IMR-90 (cell line): ENCODE data around the gene GM2A. TPM values are rescaled to one million over a fixed set of nuclear protein-coding genes. Genes with fewer than 3 reads are reported as not detected.
"Not testable (repeated sequence)": the region's sequence is repeated elsewhere in the genome, so short reads cannot be mapped to it uniquely, and the experiment has no call there.

Source experiments
- ATAC-seq: fragments of 200-7000 bp; cut with Tn5 transposase; 2 replicates; pipeline ENCODE4 v1.9.1; 2020; ENCODE audit warnings: low read depth, mild to moderate bottlenecking, moderate library complexity
- BruUV-seq: library from RNA; stranded (reverse); fragments of 400-500 nt; replicated peaks from 2 replicates; lab custom pipeline; 2021; lab: Mats Ljungman, UMichigan
- CTCF ChIA-PET: fragments of 300-600 bp; formaldehyde crosslinking; extraction: SDS; loops from one replicate; lab custom pipeline; 2021; ENCODE audit warnings: antibody characterized with exemption; lab: Yijun Ruan, JAX
- POLR2A ChIA-PET: fragments of 300-600 bp; sonication (Branson Sonifier 250); formaldehyde crosslinking; loops from one replicate; lab custom pipeline; 2022; ENCODE audit warnings: antibody characterized with exemption; ENCODE audit not compliant: unreplicated experiment; lab: Charles Lee
- DNase-seq: peaks from one replicate; pipeline ENCODE4 v3.0.0; 2013
- H2AFZ ChIP-seq: replicated peaks from 2 replicates; pipeline ENCODE3; 2013; ENCODE audit warnings: low read length, mild to moderate bottlenecking; ENCODE audit not compliant: poor library complexity
- H2AK5ac ChIP-seq: 2 replicates; pipeline ENCODE4 v1.6.1; 2013; ENCODE audit warnings: low read depth, low read length, inconsistent platforms
- H2AK9ac ChIP-seq: replicated peaks from 2 replicates; pipeline ENCODE3; 2013; ENCODE audit warnings: mild to moderate bottlenecking, low read depth, low read length, moderate library complexity; ENCODE audit not compliant: poor library complexity
- H2BK120ac ChIP-seq: 2 replicates; pipeline ENCODE4 v1.6.1; 2013; ENCODE audit warnings: low read depth, low read length, inconsistent platforms
- H2BK15ac ChIP-seq: 3 replicates; pipeline ENCODE4 v1.6.1; 2013; ENCODE audit warnings: low read depth, low read length, inconsistent platforms
- H2BK20ac ChIP-seq: 2 replicates; pipeline ENCODE4 v1.6.1; 2013; ENCODE audit warnings: low read depth, mild to moderate bottlenecking, inconsistent platforms, low read length, moderate library complexity
- H2BK5ac ChIP-seq: 2 replicates; pipeline ENCODE4 v1.6.1; 2013; ENCODE audit warnings: mild to moderate bottlenecking, low read depth, low read length, inconsistent platforms; ENCODE audit not compliant: poor library complexity, severe bottlenecking
- H3K14ac ChIP-seq: replicated peaks from 2 replicates; pipeline ENCODE4 v1.6.1; 2013; ENCODE audit warnings: low read depth, low read length, inconsistent platforms
- H3K18ac ChIP-seq: 2 replicates; pipeline ENCODE4 v1.6.1; 2013; ENCODE audit warnings: low read depth, low read length, control low read depth
- H3K23ac ChIP-seq: 2 replicates; pipeline ENCODE4 v1.6.1; 2013; ENCODE audit warnings: low read depth, low read length, inconsistent platforms
- H3K27ac ChIP-seq: 2 replicates; pipeline ENCODE4 v1.5.1; 2013; ENCODE audit warnings: mild to moderate bottlenecking, control low read depth, low read length; ENCODE audit not compliant: insufficient read depth
- H3K27me3 ChIP-seq: 2 replicates; pipeline ENCODE4 v1.6.1; 2013; ENCODE audit warnings: low read length; ENCODE audit not compliant: control insufficient read depth, insufficient read depth
- H3K36me3 ChIP-seq: 2 replicates; pipeline ENCODE4 v1.6.1; 2013; ENCODE audit warnings: low read length, mixed read lengths; ENCODE audit not compliant: control insufficient read depth, insufficient read depth
- H3K4ac ChIP-seq: 2 replicates; pipeline ENCODE4 v1.6.1; 2013; ENCODE audit warnings: low read depth, low read length, inconsistent platforms
- H3K4me1 ChIP-seq: 2 replicates; pipeline ENCODE4 v1.6.1; 2013; ENCODE audit warnings: low read length, mixed read lengths; ENCODE audit not compliant: control insufficient read depth, insufficient read depth
- H3K4me2 ChIP-seq: 2 replicates; pipeline ENCODE4 v1.6.1; 2013; ENCODE audit warnings: low read depth, mild to moderate bottlenecking, control low read depth, low read length, moderate library complexity
- H3K4me3 ChIP-seq: 2 replicates; pipeline ENCODE4 v1.5.1; 2013; ENCODE audit warnings: low read depth, mild to moderate bottlenecking, control low read depth, low read length, moderate library complexity; ENCODE audit not compliant: insufficient read depth
- H3K56ac ChIP-seq: 2 replicates; pipeline ENCODE4 v1.6.1; 2013; ENCODE audit warnings: low read length, inconsistent platforms; ENCODE audit not compliant: insufficient read depth; ENCODE audit errors: extremely low read depth
- H3K79me1 ChIP-seq, 2 experiments: 2 replicates each; pipeline ENCODE4 v1.6.1; 2013; ENCODE audit warnings: low read length in 2 of 2, inconsistent platforms in 1 of 2, low read depth in 1 of 2
- H3K9ac ChIP-seq: 2 replicates; pipeline ENCODE4 v1.6.1; 2013; ENCODE audit warnings: low read depth, low read length, control low read depth
- H3K9me1 ChIP-seq: 2 replicates; pipeline ENCODE4 v1.6.1; 2013; ENCODE audit warnings: low read length, inconsistent platforms; ENCODE audit not compliant: insufficient read depth
- H3K9me3 ChIP-seq: 2 replicates; pipeline ENCODE4 v1.6.1; 2013; ENCODE audit warnings: low read length; ENCODE audit not compliant: control insufficient read depth, insufficient read depth
- H4K20me1 ChIP-seq: 2 replicates; pipeline ENCODE4 v1.6.1; 2013; ENCODE audit warnings: low read length, inconsistent platforms; ENCODE audit not compliant: insufficient read depth
- H4K5ac ChIP-seq: 2 replicates; pipeline ENCODE4 v1.6.1; 2013; ENCODE audit warnings: mild to moderate bottlenecking, low read depth, low read length, control low read depth
- H4K8ac ChIP-seq, 2 experiments: 2 replicates each; pipeline ENCODE4 v1.6.1; 2013; ENCODE audit warnings: low read depth in 2 of 2, low read length in 2 of 2, control low read depth in 1 of 2, inconsistent platforms in 1 of 2
- H4K91ac ChIP-seq: 2 replicates; pipeline ENCODE4 v1.6.1; 2013; ENCODE audit warnings: low read depth, low read length, inconsistent platforms; ENCODE audit not compliant: insufficient read depth
- WGBS, 2 experiments: methylation state at CpG; one replicate each; pipeline versions ENCODE4 v1.1.5 to v1.1.7; 2013; ENCODE audit warnings: missing lambda C conversion rate in 2 of 2; ENCODE audit not compliant: insufficient read length in 1 of 2; ENCODE audit errors: extremely low coverage in 2 of 2; 5-methylcytosine and 5-hydroxymethylcytosine counted together
- dilution Hi-C: fragments of 300-500 bp; cut with HindIII; formaldehyde crosslinking; loops from one replicate; pipeline ENCODE4 v1.14.3; 2018; ENCODE audit warnings: low sequenced_read_pairs; ENCODE audit not compliant: unreplicated experiment
- in situ Hi-C: fragments of 300-500 bp; cut with MboI; formaldehyde crosslinking; loops from 3 replicates; pipeline ENCODE4 v1.14.3; 2019; ENCODE audit warnings: low sequenced_read_pairs, inconsistent platforms, mixed read lengths
- intact Hi-C: fragments of 100-400 bp; cut with micrococcal nuclease; formaldehyde crosslinking; loops from 2 replicates; pipeline ENCODE4 v1.10.0; 2022
- polyA plus RNA-seq, 3 experiments: library from polyadenylated mRNA; depleted of rRNA; stranded (reverse); fragments of >200 nt; gene quantifications; 2 replicates each; pipeline ENCODE4 v1.2.3, GENCODE V29; 2012; ENCODE audit warnings: low replicate concordance in 1 of 3
- total RNA-seq: library from RNA; depleted of rRNA; stranded (reverse); fragments of >200 nt; gene quantifications from 2 replicates; pipeline ENCODE4 v1.2.3, GENCODE V29; 2012

Gene GM2A
- total and polyA plus RNA-seq, 2 of the 4 experiments (the other 2 are of a cell fraction), result 13.8 to 18.5 TPM

DNA sequence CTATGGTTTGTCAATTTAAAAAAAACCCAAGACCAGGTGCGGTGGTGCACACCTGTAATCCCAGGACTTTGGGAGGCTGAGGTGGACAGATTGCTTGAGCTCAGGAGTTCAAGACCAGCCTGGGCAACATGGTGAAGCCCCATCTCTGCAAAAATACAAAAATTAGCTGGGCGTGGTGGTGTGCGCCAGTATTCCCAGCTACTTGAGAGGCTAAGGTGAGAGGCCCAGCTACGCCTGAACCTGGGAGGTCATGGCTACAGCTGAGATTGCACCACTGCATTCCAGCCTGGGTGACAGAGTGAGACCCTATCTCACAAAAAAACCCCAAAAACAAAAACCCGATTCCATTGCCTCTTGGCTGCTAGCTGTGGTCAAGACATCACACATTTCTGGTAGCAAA is 2.0 kb downstream of the GM2A start:
- H3K23ac ChIP-seq, H4K5ac ChIP-seq, H3K27ac ChIP-seq, H3K9me3 ChIP-seq, H3K4me2 ChIP-seq, H3K18ac ChIP-seq, H3K4ac ChIP-seq, H3K36me3 ChIP-seq, H2BK120ac ChIP-seq, H3K4me3 ChIP-seq, H2BK15ac ChIP-seq, H3K27me3 ChIP-seq, H3K56ac ChIP-seq, H3K14ac ChIP-seq, POLR2A ChIA-PET, H4K8ac ChIP-seq, H3K9ac ChIP-seq, DNase-seq, H2AK5ac ChIP-seq, H2BK5ac ChIP-seq, H3K9me1 ChIP-seq, H2BK20ac ChIP-seq, BruUV-seq, ATAC-seq, H2AFZ ChIP-seq, dilution Hi-C loops, H3K79me1 ChIP-seq, H4K91ac ChIP-seq, H4K20me1 ChIP-seq, in situ Hi-C loops, H3K4me1 ChIP-seq: not testable (repeated sequence)
- intact Hi-C loops, result loop anchor here (5.0 kb wide), 1 partner anchor 453 kb away; no protein-coding TSS in a partner anchor
- CTCF ChIA-PET, result interaction anchor here (2.0 kb wide), 1 partner anchor 16 kb away, joined by 8 read pairs; no protein-coding TSS in a partner anchor
- no CpG with 5 or more reads among the region's 5 CpGs for WGBS, 2 experiments
- peak overlapping the region; percentile 36 for H2AK9ac ChIP-seq
